Measurements from ENCODE around the gene UNC119.

Gene UNC119

GRCh38 chr17:28520687-28521086 is 31.7 kb downstream of the UNC119 start:
- DNase-seq, result no peak

GRCh38 chr17:28519236-28519635 is 33.2 kb downstream of the UNC119 start:
- DNase-seq, result no peak

GRCh38 chr17:28518578-28518977 is 33.8 kb downstream of the UNC119 start:
- DNase-seq, result no peak

GRCh38 chr17:28518132-28518531 is 34.3 kb downstream of the UNC119 start:
- DNase-seq, result no peak

GRCh38 chr17:28515518-28515917 is 36.9 kb downstream of the UNC119 start:
- no peak for DNase-seq

- DNase-seq, result no peak
These were observed 37.8 kb downstream of the UNC119 start for GRCh38 chr17:28514561-28515002.

- no peak for DNase-seq
These were observed 38.9 kb downstream of the UNC119 start for GRCh38 chr17:28513476-28513875.

- no peak for DNase-seq
These were observed 40.5 kb downstream of the UNC119 start for GRCh38 chr17:28511858-28512461.

GRCh38 chr17:28509789-28510188 is 42.6 kb downstream of the UNC119 start:
- no peak for DNase-seq

GRCh38 chr17:28508211-28508724 is 44.2 kb downstream of the UNC119 start:
- no peak for DNase-seq

- no peak for DNase-seq
These were observed 44.7 kb downstream of the UNC119 start for GRCh38 chr17:28507567-28508203.

GRCh38 chr17:28506763-28507487 is 45.5 kb downstream of the UNC119 start:
- DNase-seq, result no peak

GRCh38 chr17:28505986-28506665 is 46.3 kb downstream of the UNC119 start, which contains the start of gene FOXN1:
TSS of gene FOXN1 (plus strand) at chr17:28506348. CDS start at chr17:28523970, 17,622 bp downstream.
- no peak for DNase-seq

- DNase-seq, result no peak
These were observed 49.0 kb downstream of the UNC119 start for GRCh38 chr17:28503420-28503819.

- no peak for DNase-seq
These were observed 50.8 kb downstream of the UNC119 start for GRCh38 chr17:28501421-28502284.

- DNase-seq, result no peak
These were observed 51.6 kb downstream of the UNC119 start for GRCh38 chr17:28500712-28501379.

- DNase-seq, result no peak
These were observed 52.6 kb downstream of the UNC119 start for GRCh38 chr17:28499684-28500357.

GRCh38 chr17:28499364-28499664 is 53.1 kb downstream of the UNC119 start:
- no peak for DNase-seq

GRCh38 chr17:28498652-28499363 is 53.6 kb downstream of the UNC119 start:
- no peak for DNase-seq

- DNase-seq, result no peak
These were observed 54.5 kb downstream of the UNC119 start for GRCh38 chr17:28497931-28498330.
